ENCODE results near the gene CUX1. TPM values are rescaled to one million over a fixed set of nuclear protein-coding genes. Genes with fewer than 3 reads are reported as not detected.
"Not testable (repeated sequence)": the region's sequence is repeated elsewhere in the genome, so short reads cannot be mapped to it uniquely, and the experiment has no call there.

CUX1 gene
- total RNA-seq, 1 donor from 2014 or later, result 66.4 TPM

DNA sequence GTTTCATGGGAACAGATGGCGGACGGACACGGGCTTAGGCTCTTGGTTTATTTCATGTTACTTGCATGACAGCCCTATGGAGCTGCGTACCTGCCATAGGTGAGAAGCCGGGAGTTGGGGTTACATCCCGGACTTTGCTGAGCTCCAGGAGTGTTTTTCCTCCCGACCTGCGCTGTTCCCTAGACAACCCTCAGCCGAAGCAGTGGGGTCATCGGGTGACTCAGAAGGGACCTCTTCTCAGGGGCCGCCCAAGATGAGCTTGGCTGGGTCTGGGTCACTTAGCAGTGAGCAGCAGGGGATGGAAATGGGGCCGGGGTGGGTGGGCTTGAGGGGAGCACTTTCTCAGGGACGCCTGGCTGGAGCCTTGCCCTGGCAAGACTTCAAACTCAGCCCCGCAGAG lies 11.9 kb downstream of the CUX1 start:
- TF ChIP-seq EZH2phosphoT487 (IDR thresholded peaks at IDR 0.05) (no peak), EZH2 (IDR thresholded peaks at IDR 0.05) (no peak)
- TF ChIP-seq, protein P1, sequence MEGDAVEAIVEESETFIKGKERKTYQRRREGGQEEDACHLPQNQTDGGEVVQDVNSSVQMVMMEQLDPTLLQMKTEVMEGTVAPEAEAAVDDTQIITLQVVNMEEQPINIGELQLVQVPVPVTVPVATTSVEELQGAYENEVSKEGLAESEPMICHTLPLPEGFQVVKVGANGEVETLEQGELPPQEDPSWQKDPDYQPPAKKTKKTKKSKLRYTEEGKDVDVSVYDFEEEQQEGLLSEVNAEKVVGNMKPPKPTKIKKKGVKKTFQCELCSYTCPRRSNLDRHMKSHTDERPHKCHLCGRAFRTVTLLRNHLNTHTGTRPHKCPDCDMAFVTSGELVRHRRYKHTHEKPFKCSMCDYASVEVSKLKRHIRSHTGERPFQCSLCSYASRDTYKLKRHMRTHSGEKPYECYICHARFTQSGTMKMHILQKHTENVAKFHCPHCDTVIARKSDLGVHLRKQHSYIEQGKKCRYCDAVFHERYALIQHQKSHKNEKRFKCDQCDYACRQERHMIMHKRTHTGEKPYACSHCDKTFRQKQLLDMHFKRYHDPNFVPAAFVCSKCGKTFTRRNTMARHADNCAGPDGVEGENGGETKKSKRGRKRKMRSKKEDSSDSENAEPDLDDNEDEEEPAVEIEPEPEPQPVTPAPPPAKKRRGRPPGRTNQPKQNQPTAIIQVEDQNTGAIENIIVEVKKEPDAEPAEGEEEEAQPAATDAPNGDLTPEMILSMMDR (IDR thresholded peaks at IDR 0.05), result no peak
- Histone ChIP-seq H3K4me1 (peaks cover 15% of the 10 kb centered on the region), H3K79me2 (ENCODE audit: low read depth) (peaks cover 100% of the 10 kb centered on the region), H3K4me2 (no peak overlapping the region), H3F3A (ENCODE audit: low read depth) (no peaks in the 10 kb centered on the region), H3K27ac (no peak overlapping the region), H3K9me3 (ENCODE audit: low read depth) (no peaks in the 10 kb centered on the region), H3K9ac (no peak overlapping the region), H3K36me3 (no peaks in the 10 kb centered on the region), H3K27me3 (no peaks in the 10 kb centered on the region), H2AFZ (replicated peaks) (no peak overlapping the region), H4K20me1 (ENCODE audit: low read depth) (peaks cover 97% of the 10 kb centered on the region), H3K4me3 (no peak overlapping the region)
- peaks cover 2% of the 10 kb centered on the region for H3K9me3 Mint-ChIP-seq
- peaks cover 21% of the 10 kb centered on the region for H3K36me3 Mint-ChIP-seq
- H3K4me3 Mint-ChIP-seq, result no peak overlapping the region
- H3K27ac Mint-ChIP-seq, result no peak overlapping the region
- DNase-seq (ENCODE audit: low spot score), result no peak
- no peaks in the 10 kb centered on the region for H3K27me3 Mint-ChIP-seq (ENCODE audit: insufficient read depth, low read depth)
- peaks cover 21% of the 10 kb centered on the region for H3K4me1 Mint-ChIP-seq

DNA sequence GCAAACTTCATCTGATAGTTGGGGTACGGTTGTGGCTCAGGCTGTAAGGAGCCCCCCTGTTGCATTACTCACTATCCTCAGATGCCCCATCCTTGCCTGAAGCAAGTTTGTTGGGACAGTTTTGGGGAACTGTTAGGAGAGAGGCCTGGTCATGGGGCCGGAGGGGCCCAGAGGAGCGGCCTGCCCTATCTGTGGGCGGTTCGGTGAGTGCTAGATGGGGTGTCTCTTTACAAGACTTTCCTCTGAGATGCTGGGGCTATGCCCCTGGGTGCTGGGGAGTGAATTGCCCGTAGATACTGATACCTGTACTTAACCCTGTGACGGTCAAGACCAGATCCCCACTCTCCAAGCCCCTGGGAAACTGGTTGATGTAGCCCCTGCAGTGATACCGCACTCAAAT lies 12.4 kb downstream of the CUX1 start:
- DNase-seq (ENCODE audit: low spot score), result no peak
- H3K27me3 ChIP-seq, result no peaks in the 10 kb centered on the region
- no peak overlapping the region for H3K9ac ChIP-seq
- H3K27ac ChIP-seq, result no peak overlapping the region
- peaks cover 100% of the 10 kb centered on the region for H3K79me2 ChIP-seq (ENCODE audit: low read depth)
- H3K4me3 Mint-ChIP-seq, result no peak overlapping the region
- peaks cover 96% of the 10 kb centered on the region for H4K20me1 ChIP-seq (ENCODE audit: low read depth)
- peaks cover 21% of the 10 kb centered on the region for H3K36me3 Mint-ChIP-seq
- H3K27ac Mint-ChIP-seq, result no peak overlapping the region
- H3K9me3 Mint-ChIP-seq, result peaks cover 2% of the 10 kb centered on the region
- peaks cover 10% of the 10 kb centered on the region for H3K4me1 ChIP-seq
- H2AFZ ChIP-seq (replicated peaks), result no peak overlapping the region
- H3K4me2 ChIP-seq, result no peak overlapping the region
- H3K27me3 Mint-ChIP-seq (ENCODE audit: insufficient read depth, low read depth), result no peaks in the 10 kb centered on the region
- H3K4me1 Mint-ChIP-seq, result peaks cover 19% of the 10 kb centered on the region
- H3K36me3 ChIP-seq, result no peaks in the 10 kb centered on the region
- TF ChIP-seq EZH2 (IDR thresholded peaks at IDR 0.05), result no peak
- no peak for TF ChIP-seq EZH2phosphoT487 (IDR thresholded peaks at IDR 0.05)
- TF ChIP-seq, protein P1 (IDR thresholded peaks at IDR 0.05), result no peak
- H3K4me3 ChIP-seq, result no peak overlapping the region
- no peaks in the 10 kb centered on the region for H3F3A ChIP-seq (ENCODE audit: low read depth)
- H3K9me3 ChIP-seq (ENCODE audit: low read depth), result no peaks in the 10 kb centered on the region

DNA sequence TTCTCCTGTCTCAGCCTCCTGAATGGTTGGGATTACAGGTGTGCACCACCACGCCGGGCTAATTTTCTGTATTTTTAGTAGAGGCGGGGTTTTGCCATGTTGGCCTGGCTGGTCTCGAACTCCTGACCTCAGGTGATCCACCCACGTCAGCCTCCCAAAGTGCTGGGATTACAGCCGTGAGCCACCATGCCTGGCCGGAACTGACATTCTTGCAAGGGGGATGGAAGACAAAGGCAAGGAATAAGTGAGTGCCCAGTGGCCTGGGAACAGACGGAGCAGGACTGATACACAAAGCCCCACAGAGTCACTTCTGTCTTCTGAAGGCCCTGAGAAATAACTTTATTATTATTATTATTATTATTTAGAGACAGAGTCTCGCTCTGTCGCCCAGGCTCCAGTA lies 14.0 kb downstream of the CUX1 start:
- not testable (repeated sequence) for H3K36me3 ChIP-seq; DNase-seq (ENCODE audit: low spot score); H3K9me3 ChIP-seq (ENCODE audit: low read depth); H3K4me3 ChIP-seq; H3K4me2 ChIP-seq; H3K4me1 ChIP-seq; H3K4me3 Mint-ChIP-seq; H3K27ac Mint-ChIP-seq; H3K9ac ChIP-seq; H2AFZ ChIP-seq (replicated peaks); H3F3A ChIP-seq (ENCODE audit: low read depth); H3K9me3 Mint-ChIP-seq; H3K4me1 Mint-ChIP-seq; H3K27ac ChIP-seq; H3K27me3 Mint-ChIP-seq (ENCODE audit: insufficient read depth, low read depth); H3K27me3 ChIP-seq
- H3K36me3 Mint-ChIP-seq, result peaks cover 26% of the 10 kb centered on the region
- Histone ChIP-seq H3K79me2 (ENCODE audit: low read depth) (peaks cover 100% of the 10 kb centered on the region), H4K20me1 (ENCODE audit: low read depth) (peaks cover 96% of the 10 kb centered on the region)

DNA sequence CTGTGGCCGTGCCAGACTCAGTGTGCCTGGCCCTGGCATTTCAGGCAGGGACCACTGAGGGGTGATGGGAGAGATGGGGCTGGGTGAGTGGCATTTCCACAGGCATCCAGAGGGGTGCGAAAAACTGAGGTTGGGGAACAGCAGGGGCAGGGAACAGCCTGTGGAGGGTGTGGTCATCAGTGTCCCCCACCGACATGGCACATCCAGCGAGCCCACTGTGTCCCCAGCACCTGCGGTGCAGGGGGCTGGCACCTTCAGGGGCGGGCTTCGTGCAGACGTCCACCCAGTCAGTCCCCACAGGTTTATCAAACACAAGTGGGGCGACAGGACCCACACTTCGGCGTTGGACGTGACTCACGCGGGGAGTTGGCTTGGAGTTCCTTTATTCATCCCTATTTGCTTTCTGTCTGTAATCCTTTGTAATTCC lies 14.8 kb downstream of the CUX1 start:
- no peak overlapping the region for H3K4me3 Mint-ChIP-seq
- H3K4me1 Mint-ChIP-seq, result peaks cover 6% of the 10 kb centered on the region
- Histone ChIP-seq H3F3A (ENCODE audit: low read depth) (no peaks in the 10 kb centered on the region), H3K4me3 (no peak overlapping the region), H3K4me2 (no peak overlapping the region), H3K27me3 (no peaks in the 10 kb centered on the region), H3K9ac (no peak overlapping the region), H3K4me1 (no peaks in the 10 kb centered on the region), H3K27ac (no peak overlapping the region), H3K36me3 (no peaks in the 10 kb centered on the region), H3K9me3 (ENCODE audit: low read depth) (no peaks in the 10 kb centered on the region), H3K79me2 (ENCODE audit: low read depth) (peaks cover 100% of the 10 kb centered on the region), H4K20me1 (ENCODE audit: low read depth) (peaks cover 96% of the 10 kb centered on the region), H2AFZ (replicated peaks) (no peak overlapping the region)
- H3K9me3 Mint-ChIP-seq, result peaks cover 5% of the 10 kb centered on the region
- no peak overlapping the region for H3K27ac Mint-ChIP-seq
- H3K27me3 Mint-ChIP-seq (ENCODE audit: insufficient read depth, low read depth), result peaks cover 2% of the 10 kb centered on the region
- DNase-seq (ENCODE audit: low spot score), result no peak
- TF ChIP-seq, protein P1 (IDR thresholded peaks at IDR 0.05), result no peak
- TF ChIP-seq EZH2phosphoT487 (IDR thresholded peaks at IDR 0.05) (no peak), EZH2 (IDR thresholded peaks at IDR 0.05) (no peak)
- peaks cover 26% of the 10 kb centered on the region for H3K36me3 Mint-ChIP-seq

Data from neural progenitor cell (in vitro differentiated cells).